ENCODE measurements around the gene PI3.

- TF ChIP-seq MAFK (IDR thresholded peaks at IDR 0.05; ENCODE audit: low read depth, low read length) (no peak), JUND (IDR thresholded peaks at IDR 0.05; ENCODE audit: low read length) (no peak), JUN (IDR thresholded peaks at IDR 0.05; ENCODE audit: low read depth, low read length) (no peak), POLR2AphosphoS5 (IDR thresholded peaks at IDR 0.05; ENCODE audit: low read depth, low read length) (no peak), CTCF (IDR thresholded peaks at IDR 0.05; ENCODE audit: control extremely low read depth in 1 of 3, insufficient read depth in 1 of 3, low read depth in 1 of 3, low read length in 3 of 3) (no peak), EZH2 (IDR thresholded peaks at IDR 0.05; ENCODE audit: low read depth, low read length, severe bottlenecking) (no peak), SUZ12 (IDR thresholded peaks at IDR 0.05; ENCODE audit: low read length) (no peak), EP300 (IDR thresholded peaks at IDR 0.05; ENCODE audit: borderline replicate concordance in 1 of 2, low read depth in 2 of 2, low read length in 2 of 2) (no peak), CEBPB (IDR thresholded peaks at IDR 0.05; ENCODE audit: low read depth, low read length) (no peak), YY1 (IDR thresholded peaks at IDR 0.05; ENCODE audit: low read depth, low read length) (no peak), HDAC6 (IDR thresholded peaks at IDR 0.05; ENCODE audit: low read depth, low read length) (no peak), BRCA1 (IDR thresholded peaks at IDR 0.05; ENCODE audit: low read depth, low read length) (no peak)
Observed at GRCh38 chr20:45149062-45149461, 25.6 kb upstream of the PI3 start.
